Measurements from ENCODE around the gene C2orf76.

C2orf76 gene

DNA sequence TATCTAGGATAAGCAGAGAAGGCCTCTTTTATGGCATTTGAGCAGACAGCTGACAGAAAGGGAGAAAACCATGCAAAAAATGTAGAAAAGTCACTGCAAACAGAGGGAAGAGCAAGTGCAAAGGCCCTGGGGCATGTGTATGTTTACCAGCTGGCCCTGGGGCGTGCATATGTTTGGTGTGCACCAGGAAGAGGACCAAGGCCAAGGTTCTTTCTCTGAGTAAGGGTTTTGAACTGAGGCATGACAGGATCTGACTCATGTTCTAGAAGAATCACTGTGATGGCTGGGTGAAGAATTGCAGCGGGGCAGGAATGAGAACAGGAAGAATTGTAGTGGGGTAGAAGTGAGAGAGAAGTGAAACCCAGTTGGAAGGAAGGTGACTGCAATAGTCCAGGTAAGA is 73.4 kb downstream of the C2orf76 start:
- H3K27me3 ChIP-seq (ENCODE audit: control insufficient read depth, insufficient read depth, low read length), result no peaks in the 10 kb centered on the region
- H3K9ac ChIP-seq (ENCODE audit: low read depth, low read length), result no peak overlapping the region
- H3K4me3 ChIP-seq (ENCODE audit: low read depth, low read length), result no peak overlapping the region
- H3K36me3 ChIP-seq (ENCODE audit: control insufficient read depth, insufficient read depth, low read length), result no peaks in the 10 kb centered on the region
- no peaks in the 10 kb centered on the region for H3K9me3 ChIP-seq (ENCODE audit: control insufficient read depth, insufficient read depth, low read length)
- no peak overlapping the region for H3K27ac ChIP-seq (ENCODE audit: low read depth, low read length)
- 0 out of 2 replicates have a peak, but pooled peaks cover 2% of the 10 kb centered on the region for H3K4me1 ChIP-seq (ENCODE audit: control insufficient read depth, insufficient read depth, low read length)

GRCh38 chr2:119292226-119292625 is 74.4 kb downstream of the C2orf76 start:
- no peaks in the 10 kb centered on the region for H3K36me3 ChIP-seq (ENCODE audit: control insufficient read depth, insufficient read depth, low read length)
- H3K27me3 ChIP-seq (ENCODE audit: control insufficient read depth, insufficient read depth, low read length), result no peaks in the 10 kb centered on the region
- H3K27ac ChIP-seq (ENCODE audit: low read depth, low read length), result no peak overlapping the region
- no peaks in the 10 kb centered on the region for H3K9me3 ChIP-seq (ENCODE audit: control insufficient read depth, insufficient read depth, low read length)
- H3K4me1 ChIP-seq (ENCODE audit: control insufficient read depth, insufficient read depth, low read length), result 0 out of 2 replicates have a peak, but pooled peaks cover 2% of the 10 kb centered on the region
- no peak overlapping the region for H3K9ac ChIP-seq (ENCODE audit: low read depth, low read length)
- H3K4me3 ChIP-seq (ENCODE audit: low read depth, low read length), result no peak overlapping the region

DNA sequence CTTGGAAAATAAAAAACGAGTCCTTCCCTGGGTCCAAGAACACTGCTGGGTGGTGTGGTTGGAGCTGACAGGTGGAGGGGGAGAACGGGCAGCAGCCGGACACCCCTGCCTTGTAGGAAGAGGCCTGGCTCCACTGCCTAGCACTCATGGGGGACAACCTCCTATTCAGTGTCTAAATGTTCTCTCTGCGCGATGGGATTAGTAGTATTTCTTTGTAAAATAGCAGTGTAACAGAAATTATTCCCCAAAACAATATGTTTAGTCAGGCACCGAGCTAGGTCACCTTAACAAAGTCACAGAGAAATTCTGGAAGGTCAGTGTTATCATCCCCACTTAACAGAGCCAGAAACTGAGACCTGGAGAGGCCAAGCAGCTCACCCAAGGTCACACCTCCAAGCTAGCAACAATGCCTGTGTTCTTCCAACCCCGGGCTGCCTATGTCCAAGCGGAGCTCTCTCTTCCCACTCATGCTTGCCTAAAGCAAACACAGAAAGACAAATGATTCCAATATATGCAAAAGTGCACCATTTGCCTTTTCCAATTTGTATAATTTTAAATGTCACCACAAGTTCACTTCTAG is 75.0 kb downstream of the C2orf76 start:
- Histone ChIP-seq H3K4me1 (ENCODE audit: control insufficient read depth, insufficient read depth, low read length) (0 out of 2 replicates have a peak, but pooled peaks cover 2% of the 10 kb centered on the region), H3K9ac (ENCODE audit: low read depth, low read length) (no peak overlapping the region), H3K27ac (ENCODE audit: low read depth, low read length) (no peak overlapping the region), H3K4me3 (ENCODE audit: low read depth, low read length) (no peak overlapping the region), H3K9me3 (ENCODE audit: control insufficient read depth, insufficient read depth, low read length) (no peaks in the 10 kb centered on the region), H3K36me3 (ENCODE audit: control insufficient read depth, insufficient read depth, low read length) (no peaks in the 10 kb centered on the region), H3K27me3 (ENCODE audit: control insufficient read depth, insufficient read depth, low read length) (no peaks in the 10 kb centered on the region)

DNA sequence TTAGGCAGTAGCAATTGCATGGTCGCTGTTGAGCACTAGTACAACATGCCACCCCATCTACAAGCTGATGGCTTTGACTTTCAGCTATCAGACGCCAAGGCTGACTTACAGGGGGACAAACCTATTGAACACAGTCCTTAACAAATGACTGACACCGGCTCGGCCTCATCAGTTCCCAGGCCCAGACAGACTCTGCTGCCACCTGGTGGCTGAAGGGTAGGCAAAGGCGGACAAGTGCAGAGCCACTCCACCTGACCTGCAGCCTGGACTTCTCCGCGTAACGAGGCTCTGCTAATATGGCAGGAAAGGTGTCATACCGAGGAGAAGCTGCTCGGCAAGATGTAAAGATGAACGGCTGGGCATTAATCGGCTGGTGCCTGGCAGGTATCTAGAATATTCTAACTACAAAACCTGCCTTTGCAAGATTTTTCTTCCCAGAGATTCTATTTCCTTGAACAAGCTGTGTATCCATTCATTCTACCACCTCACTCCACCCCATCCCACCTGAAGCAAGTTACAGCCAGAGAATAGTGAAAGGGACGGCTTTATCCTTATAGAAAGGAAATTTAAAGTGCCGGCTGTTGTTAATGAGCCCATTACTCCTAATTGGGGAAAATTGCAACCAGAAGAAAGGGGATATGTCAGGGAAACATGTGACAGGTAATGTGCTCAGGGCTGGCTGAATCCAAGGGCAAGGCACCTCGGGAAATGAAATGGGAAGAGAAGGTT is 75.6 kb downstream of the C2orf76 start:
- Histone ChIP-seq H3K4me3 (ENCODE audit: low read depth, low read length) (no peak overlapping the region), H3K27me3 (ENCODE audit: control insufficient read depth, insufficient read depth, low read length) (no peaks in the 10 kb centered on the region), H3K27ac (ENCODE audit: low read depth, low read length) (no peak overlapping the region), H3K36me3 (ENCODE audit: control insufficient read depth, insufficient read depth, low read length) (no peaks in the 10 kb centered on the region), H3K9me3 (ENCODE audit: control insufficient read depth, insufficient read depth, low read length) (no peaks in the 10 kb centered on the region), H3K4me1 (ENCODE audit: control insufficient read depth, insufficient read depth, low read length) (0 out of 2 replicates have a peak, but pooled peaks cover 2% of the 10 kb centered on the region), H3K9ac (ENCODE audit: low read depth, low read length) (no peak overlapping the region)

DNA sequence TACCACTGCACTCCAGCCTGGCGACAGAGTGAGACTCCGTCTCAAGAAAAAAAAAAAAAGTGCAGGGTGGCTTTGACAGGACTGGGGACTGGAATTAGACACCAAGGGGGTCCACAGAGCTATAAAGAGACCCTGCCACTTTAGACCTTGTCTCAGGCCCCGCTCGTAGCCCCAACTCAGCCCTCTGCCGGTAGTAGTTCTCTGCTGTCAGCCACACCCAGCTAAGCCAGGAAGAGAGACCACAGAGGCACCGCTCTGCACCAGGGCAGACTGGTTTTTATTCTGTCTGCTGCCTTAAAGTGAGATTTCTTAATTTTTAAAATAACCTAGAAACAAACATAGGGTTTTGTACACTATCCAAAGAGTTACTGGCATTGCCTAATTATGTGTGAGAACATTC is 77.0 kb downstream of the C2orf76 start:
- no peaks in the 10 kb centered on the region for H3K9me3 ChIP-seq (ENCODE audit: control insufficient read depth, insufficient read depth, low read length)
- H3K4me3 ChIP-seq (ENCODE audit: low read depth, low read length), result no peak overlapping the region
- H3K9ac ChIP-seq (ENCODE audit: low read depth, low read length), result no peak overlapping the region
- no peaks in the 10 kb centered on the region for H3K36me3 ChIP-seq (ENCODE audit: control insufficient read depth, insufficient read depth, low read length)
- H3K27me3 ChIP-seq (ENCODE audit: control insufficient read depth, insufficient read depth, low read length), result no peaks in the 10 kb centered on the region
- no peak overlapping the region for H3K27ac ChIP-seq (ENCODE audit: low read depth, low read length)
- H3K4me1 ChIP-seq (ENCODE audit: control insufficient read depth, insufficient read depth, low read length), result 0 out of 2 replicates have a peak, but pooled peaks cover 2% of the 10 kb centered on the region

DNA sequence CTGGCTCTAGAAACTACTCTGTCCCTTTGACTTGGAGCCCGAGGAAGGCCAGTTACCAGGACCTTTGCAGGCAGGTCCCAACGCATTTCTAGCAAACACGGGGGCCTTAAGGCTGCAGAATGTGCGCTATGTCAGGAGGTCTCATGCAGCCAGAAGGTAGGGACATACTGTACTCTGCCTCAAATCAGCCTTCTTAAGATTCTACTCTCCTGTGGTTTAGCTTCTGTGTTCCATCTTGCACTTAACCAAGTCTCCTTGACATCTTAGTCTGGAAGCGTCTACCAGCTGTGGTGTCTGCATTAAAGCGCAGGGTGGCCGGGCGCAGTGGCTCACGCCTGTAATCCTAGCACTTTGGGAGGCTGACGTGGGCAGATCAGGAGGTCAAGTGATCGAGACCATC is 77.5 kb downstream of the C2orf76 start:
- no peak overlapping the region for H3K4me3 ChIP-seq (ENCODE audit: low read depth, low read length)
- H3K4me1 ChIP-seq (ENCODE audit: control insufficient read depth, insufficient read depth, low read length), result 0 out of 2 replicates have a peak, but pooled peaks cover 2% of the 10 kb centered on the region
- no peak overlapping the region for H3K9ac ChIP-seq (ENCODE audit: low read depth, low read length)
- no peaks in the 10 kb centered on the region for H3K9me3 ChIP-seq (ENCODE audit: control insufficient read depth, insufficient read depth, low read length)
- H3K36me3 ChIP-seq (ENCODE audit: control insufficient read depth, insufficient read depth, low read length), result no peaks in the 10 kb centered on the region
- H3K27me3 ChIP-seq (ENCODE audit: control insufficient read depth, insufficient read depth, low read length), result no peaks in the 10 kb centered on the region
- no peak overlapping the region for H3K27ac ChIP-seq (ENCODE audit: low read depth, low read length)

- Histone ChIP-seq H3K36me3 (ENCODE audit: control insufficient read depth, insufficient read depth, low read length) (no peaks in the 10 kb centered on the region), H3K9me3 (ENCODE audit: control insufficient read depth, insufficient read depth, low read length) (no peaks in the 10 kb centered on the region), H3K4me3 (ENCODE audit: low read depth, low read length) (no peak overlapping the region), H3K4me1 (ENCODE audit: control insufficient read depth, insufficient read depth, low read length) (0 out of 2 replicates have a peak, but pooled peaks cover 2% of the 10 kb centered on the region), H3K27me3 (ENCODE audit: control insufficient read depth, insufficient read depth, low read length) (no peaks in the 10 kb centered on the region), H3K27ac (ENCODE audit: low read depth, low read length) (no peak overlapping the region), H3K9ac (ENCODE audit: low read depth, low read length) (no peak overlapping the region)
These were observed 78.1 kb downstream of the C2orf76 start for GRCh38 chr2:119288576-119288975.

DNA sequence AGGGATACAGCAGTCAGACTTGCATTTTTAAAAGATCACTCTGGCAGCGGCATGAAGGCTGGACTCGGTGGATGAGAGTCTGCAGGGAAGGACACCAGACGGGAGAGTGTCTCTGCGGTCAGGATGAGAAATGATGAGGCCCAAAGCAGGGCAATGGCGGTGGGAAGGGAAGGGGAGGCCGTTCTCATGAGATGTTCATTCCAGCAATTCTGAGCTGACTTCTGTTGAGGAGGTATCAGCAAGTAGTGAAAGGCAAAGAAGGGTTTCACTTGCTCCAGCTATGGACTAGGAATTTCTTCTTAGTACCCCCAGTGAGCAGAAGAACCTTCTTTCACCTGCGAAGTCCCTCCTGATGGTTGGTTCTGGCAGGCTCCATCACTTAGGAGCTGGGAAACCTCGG is 80.0 kb downstream of the C2orf76 start:
- H3K27ac ChIP-seq (ENCODE audit: low read depth, low read length), result no peak overlapping the region
- H3K36me3 ChIP-seq (ENCODE audit: control insufficient read depth, insufficient read depth, low read length), result no peaks in the 10 kb centered on the region

DNA sequence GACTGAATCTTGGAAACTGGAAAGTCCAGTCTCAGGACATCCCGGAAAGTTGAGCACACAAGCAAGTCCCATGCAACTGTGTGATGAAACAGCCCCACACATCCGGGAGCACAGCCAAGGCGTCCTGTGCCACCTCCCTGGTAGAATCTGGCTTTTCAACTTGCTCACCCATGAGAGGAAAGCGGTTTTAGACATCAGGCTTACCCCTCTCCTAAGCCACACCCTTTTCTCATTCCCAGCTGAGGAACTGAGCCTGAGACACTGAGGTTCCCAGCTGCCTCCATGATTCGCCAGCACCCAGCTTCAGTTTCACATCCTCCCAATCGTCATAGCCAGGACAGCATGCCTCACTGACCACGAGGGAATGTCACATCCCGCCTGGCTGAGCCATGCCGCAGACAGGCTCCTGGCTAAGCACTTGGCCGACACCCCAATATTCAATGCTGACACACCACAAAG is 82.7 kb downstream of the C2orf76 start:
- Histone ChIP-seq H3K27ac (ENCODE audit: low read depth, low read length) (no peak overlapping the region), H3K36me3 (ENCODE audit: control insufficient read depth, insufficient read depth, low read length) (no peaks in the 10 kb centered on the region), H3K4me1 (ENCODE audit: control insufficient read depth, insufficient read depth, low read length) (no peaks in the 10 kb centered on the region), H3K27me3 (ENCODE audit: control insufficient read depth, insufficient read depth, low read length) (no peaks in the 10 kb centered on the region), H3K9me3 (ENCODE audit: control insufficient read depth, insufficient read depth, low read length) (no peaks in the 10 kb centered on the region), H3K9ac (ENCODE audit: low read depth, low read length) (no peak overlapping the region), H3K4me3 (ENCODE audit: low read depth, low read length) (no peak overlapping the region)

More for the DNA sequence above, 80.0 kb downstream of the C2orf76 start:
- no peaks in the 10 kb centered on the region for H3K27me3 ChIP-seq (ENCODE audit: control insufficient read depth, insufficient read depth, low read length)
- H3K4me1 ChIP-seq (ENCODE audit: control insufficient read depth, insufficient read depth, low read length), result 0 out of 2 replicates have a peak, but pooled peaks cover 2% of the 10 kb centered on the region
- no peak overlapping the region for H3K4me3 ChIP-seq (ENCODE audit: low read depth, low read length)
- H3K9me3 ChIP-seq (ENCODE audit: control insufficient read depth, insufficient read depth, low read length), result no peaks in the 10 kb centered on the region
- no peak overlapping the region for H3K9ac ChIP-seq (ENCODE audit: low read depth, low read length)

DNA sequence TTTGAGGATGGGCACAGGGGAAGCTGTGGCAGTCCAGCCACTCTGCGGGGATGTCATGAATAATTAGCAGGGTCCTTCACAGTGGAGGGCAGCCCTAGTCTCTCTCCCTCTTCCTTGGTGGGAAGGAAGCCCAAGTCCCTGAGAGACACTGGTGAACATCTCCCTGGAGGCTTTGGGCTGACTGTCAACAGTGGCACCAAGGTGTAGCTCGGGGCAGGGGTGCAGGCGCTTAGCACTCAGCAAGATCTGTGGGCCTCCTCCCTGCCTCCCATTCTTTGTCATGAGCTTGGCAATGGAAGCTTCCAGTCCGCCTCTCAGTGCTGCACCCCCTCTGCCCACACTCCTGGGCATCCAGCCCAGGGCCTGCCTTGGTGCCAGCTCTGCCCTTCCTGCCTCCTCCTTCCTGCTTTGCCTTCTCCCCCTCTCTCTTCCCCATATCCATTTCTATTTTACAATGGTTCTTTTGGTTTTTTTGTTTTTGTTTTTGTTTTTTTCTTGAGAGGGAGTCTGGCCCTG is 83.6 kb downstream of the C2orf76 start:
- H3K9me3 ChIP-seq (ENCODE audit: control insufficient read depth, insufficient read depth, low read length), result no peaks in the 10 kb centered on the region
- H3K27ac ChIP-seq (ENCODE audit: low read depth, low read length), result no peak overlapping the region
- H3K4me3 ChIP-seq (ENCODE audit: low read depth, low read length), result no peak overlapping the region
- H3K4me1 ChIP-seq (ENCODE audit: control insufficient read depth, insufficient read depth, low read length), result no peaks in the 10 kb centered on the region
- H3K36me3 ChIP-seq (ENCODE audit: control insufficient read depth, insufficient read depth, low read length), result no peaks in the 10 kb centered on the region
- no peaks in the 10 kb centered on the region for H3K27me3 ChIP-seq (ENCODE audit: control insufficient read depth, insufficient read depth, low read length)
- H3K9ac ChIP-seq (ENCODE audit: low read depth, low read length), result no peak overlapping the region
